GM21825 (cell line): ENCODE results near the gene GRAMD2B.
A peak's percentile ranks its signal among the peaks of the same experiment; 100 is the strongest.

Experiments used
- ATAC-seq: cut with Tn5 transposase; IDR thresholded peaks from one replicate; pipeline ENCODE4 v1.9.1; 2021; ENCODE audit warnings: mild to moderate bottlenecking, moderate library complexity; ENCODE audit not compliant: unreplicated experiment

Gene GRAMD2B

DNA sequence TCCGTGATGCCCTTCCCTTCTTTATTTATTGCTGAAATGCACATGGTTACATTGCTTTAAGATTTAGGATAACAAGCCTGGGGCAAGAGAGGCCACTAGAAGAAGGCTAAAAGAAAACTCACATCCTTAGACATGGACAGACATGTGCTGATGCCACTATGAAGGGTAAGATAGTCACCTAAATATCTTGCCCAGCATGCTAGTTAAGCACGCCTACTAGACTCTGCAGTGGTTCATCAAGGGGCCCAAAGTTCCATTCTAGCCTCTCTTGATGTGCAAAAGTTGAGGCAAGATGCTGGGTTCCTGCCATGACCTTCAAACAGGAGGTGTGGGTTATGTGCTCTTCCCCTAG is 49.3 kb downstream of the GRAMD2B start:
- no peak for ATAC-seq

DNA sequence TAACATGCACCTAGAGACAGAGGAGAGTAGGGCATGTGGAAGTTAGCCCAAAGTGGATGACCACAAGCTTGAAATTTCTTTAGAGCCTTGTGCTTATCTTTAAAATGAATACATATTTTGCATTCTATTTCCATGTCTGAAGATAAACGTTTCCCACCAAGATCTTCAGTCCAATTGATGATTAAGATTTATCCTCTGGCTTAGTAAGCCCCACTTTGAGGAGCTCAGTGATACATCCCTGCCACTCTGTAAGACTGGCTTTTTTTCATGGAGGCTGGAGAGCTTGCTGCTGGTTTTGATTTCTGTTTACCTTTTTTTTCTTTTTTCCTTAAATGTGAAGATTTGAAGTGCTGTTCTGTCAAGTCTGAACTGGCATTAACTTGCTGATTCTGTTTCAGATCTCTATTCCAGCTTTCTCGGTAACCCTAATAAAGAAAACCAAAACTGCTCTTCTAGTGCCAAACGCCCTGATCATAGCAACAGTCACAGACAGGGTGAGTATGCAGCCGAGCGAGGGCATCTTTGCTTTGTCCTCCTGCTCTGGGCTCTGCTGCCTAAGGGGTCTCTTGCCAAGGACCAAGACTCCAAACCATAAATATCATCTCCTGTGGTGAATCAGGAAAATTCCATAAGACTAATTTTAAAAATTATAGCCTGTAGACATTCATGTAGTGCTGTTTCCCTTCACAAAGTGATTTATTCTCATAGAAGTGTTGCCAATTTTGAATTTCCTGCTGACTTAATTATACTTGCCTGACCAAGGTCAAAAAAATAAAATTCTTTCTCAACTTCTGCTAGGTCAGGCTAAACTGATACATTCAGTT is 54.3 kb downstream of the GRAMD2B start:
- no peak for ATAC-seq

DNA sequence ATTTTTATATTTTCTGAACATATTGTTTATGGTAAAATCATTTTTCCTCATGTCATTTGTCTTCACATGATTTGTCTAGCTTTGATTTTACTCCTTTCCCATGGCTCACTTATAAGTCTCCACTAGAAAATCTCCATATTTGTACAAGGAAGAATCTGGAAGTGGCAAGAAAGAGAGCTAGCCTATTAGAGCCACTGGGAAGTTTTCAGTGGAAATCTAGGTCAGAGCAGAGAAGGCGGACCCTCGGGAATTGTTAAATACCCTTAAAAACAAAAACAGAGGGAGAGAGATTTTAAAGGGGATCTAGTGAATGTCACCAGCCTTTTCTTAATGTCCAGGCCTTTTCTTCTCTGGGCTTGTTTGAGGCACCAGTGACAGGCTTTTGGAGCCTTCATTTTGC is 56.6 kb downstream of the GRAMD2B start:
- no peak for ATAC-seq

DNA sequence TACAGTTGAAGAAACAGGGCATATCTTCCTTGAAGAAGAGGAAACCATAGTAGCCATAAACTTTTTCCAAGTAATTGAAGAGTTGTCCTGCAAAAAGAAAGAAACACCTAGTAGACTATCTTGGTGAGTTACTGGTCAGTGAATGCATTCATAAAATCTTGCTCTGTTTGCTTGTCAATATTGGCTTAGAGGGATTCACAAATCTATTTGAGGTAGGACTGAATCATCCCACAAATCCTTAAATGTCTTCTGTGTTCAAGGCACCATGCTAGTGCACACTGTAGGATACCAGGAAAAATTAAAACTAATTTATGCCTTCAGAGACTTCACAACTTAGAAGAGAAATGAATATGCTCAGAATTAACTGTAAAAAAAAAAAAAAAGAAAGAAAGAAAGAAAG is 57.6 kb downstream of the GRAMD2B start:
- no peak for ATAC-seq

DNA sequence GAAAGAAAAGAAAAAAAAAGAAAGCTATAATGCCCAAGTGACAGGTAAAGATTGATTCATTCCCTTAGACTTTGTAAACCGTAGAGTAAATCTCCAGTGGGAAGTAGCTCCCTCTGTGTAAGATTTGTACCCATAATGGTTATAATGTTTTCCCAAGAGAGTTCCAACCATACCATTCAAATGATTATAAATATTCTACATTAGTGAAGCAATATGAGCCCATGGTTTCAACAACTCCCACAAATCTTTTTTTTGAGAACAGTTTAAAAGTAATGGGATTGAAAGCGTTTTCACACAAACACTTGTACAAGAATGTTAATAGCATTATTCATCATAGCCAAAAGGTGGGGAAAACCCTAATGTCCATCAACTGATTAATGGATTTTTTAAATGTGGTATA is 58.0 kb downstream of the GRAMD2B start:
- ATAC-seq: no peak

DNA sequence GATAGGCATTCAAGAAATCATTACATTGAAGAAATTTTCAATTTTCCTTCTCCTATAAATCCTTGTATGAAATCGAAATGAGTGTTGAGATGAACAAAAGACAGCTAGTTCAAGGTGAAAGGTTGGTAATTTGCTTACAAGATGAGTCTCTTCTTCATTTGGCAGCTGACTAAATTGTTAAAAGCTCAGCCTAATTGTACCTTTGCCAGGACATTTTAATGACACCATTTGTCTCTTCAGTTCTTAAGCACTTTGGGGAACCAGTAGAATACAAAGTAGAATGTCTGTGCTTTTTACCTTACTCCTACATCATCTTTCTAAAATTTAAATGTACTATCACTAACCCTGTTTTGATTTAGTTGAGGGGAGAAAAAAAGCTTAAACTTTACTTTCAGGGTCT is 59.4 kb downstream of the GRAMD2B start:
- ATAC-seq: no peak

DNA sequence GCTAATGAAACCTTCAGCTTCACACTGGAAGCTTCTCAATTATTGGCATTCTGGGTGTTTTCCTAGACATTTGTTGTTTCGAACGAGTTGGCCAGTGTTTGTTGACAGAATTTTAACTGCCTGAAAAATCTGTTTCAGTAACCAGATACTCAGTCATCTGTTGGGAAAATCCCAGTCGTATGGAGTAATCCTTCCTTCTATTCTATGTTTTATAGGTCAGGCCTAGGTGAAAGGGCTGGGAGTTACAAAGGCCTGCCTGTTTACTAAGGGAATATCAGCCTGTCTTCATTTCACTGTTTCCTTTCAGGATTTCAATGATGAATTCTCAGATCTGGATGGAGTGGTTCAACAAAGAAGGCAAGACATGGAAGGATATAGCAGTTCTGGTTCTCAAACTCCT is 59.9 kb downstream of the GRAMD2B start:
- ATAC-seq: no peak

DNA sequence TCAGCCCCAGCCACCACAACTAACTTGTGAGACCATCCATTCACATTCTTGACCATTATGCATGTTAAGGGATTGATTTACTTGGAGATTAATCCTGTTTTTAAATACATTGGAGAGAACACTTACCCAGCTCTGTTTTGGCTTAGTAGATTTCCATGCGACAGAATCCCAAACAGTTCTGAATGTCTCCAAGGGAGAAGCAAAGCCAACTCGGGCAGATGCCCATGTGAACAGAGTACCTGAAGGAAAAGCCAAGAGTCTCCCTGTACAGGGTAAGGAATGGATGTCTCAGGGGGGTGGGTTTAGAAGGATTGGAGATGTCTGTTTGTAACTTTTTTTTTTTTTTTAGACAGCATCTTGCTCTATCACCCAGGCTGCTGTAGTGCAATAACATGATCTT is 61.0 kb downstream of the GRAMD2B start:
- ATAC-seq: no peak

DNA sequence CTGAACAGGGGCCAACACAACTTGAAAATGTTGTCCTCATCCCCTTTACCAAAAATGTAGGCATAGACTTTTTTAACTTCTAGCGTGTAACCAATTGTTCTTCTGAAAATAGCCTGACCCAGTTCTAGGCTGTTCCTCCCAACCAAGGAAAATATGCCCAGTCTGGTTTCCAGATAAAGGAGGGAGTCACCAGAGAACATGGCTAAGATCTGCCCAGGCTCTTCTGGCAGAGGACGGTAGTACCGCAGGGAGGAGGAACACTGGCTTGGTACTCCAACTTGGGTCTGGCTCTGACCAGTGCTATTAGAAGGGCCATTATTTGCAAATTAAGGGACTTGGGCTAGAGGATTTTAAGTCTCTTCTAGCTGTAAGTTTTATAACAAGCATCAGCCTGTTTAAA is 63.1 kb downstream of the GRAMD2B start:
- ATAC-seq: no peak

DNA sequence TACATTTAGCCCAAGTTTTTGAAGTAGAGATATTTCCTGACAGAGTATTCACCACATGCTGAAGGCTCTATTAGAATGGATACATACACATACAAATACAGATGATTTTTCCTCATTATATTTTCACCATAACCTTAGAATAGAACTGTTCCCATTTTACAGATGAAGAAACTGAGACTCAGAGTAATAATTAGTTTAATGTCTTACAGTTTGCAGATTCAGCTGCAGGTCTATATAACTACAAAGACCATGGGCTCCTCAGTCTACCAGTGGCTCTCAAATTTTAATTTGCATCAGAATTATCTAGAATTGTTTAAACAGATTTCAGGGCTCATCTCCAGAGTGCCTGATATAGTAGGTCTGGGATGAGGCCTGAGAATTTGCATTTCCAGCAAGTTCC is 64.4 kb downstream of the GRAMD2B start:
- ATAC-seq: no peak

DNA sequence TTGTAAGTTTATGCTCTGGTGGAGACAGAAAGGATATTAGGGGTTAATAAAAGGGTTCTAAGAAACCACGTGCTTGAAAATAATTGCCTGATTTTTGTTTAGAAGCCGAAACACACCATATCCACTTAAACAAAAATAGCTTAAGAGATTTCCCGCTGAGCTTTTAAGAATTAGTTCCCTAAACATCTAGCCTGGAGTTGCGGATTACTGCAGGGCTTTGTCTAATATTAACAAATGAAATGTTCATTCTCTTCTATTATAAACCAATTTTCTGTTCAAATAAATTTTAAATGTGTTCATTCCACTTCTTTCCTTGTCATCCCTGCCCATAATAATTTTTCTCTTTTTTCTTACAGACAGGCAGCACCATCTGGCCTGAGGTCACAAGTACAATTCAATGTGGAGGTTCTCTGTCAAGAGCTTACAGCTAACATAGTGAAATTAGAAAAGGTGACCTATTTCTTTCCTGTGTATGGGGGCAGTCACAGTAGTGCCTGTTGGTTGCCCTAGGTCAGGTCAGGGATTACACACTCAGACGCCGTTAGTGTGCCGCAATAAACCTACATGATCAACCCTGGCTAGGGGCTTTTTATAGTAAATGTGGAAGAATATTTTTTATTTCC is 65.3 kb downstream of the GRAMD2B start:
- no peak for ATAC-seq

DNA sequence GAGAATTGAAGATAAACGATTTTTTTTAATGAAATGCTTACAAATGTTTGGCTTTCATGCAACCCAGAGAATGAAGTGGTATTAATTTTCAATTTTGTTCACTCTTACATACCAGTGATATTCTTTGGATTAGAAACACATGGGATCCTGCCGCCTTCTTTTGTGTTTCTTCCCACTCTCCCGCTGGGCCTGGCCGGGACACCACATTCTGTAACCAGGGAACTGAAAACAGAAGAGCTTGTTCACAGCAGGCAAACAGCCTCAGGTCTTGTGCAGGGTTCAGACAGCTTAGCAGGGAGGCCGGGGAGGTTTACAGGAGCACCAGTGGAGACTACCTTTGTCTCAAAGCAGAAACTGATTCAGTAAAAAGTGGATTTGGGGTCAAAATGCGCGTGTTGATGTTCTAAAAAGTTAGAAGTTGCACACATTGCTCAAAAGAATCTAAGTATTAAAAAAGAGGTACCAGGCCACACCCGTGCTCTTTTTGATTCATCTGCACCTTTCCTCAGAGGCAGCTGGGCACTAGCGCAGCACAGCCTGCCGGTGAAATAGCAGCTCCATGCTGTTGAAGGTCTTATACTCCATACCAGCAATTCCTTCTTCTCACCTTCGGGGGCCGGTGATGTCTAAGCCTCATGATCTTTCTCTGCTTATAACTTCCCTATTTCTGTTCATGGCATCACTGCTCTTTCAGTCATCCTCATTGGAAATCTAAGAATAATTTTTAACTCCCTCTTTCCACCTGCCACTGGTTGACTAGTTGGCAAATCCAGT is 67.1 kb downstream of the GRAMD2B start:
- no peak for ATAC-seq

DNA sequence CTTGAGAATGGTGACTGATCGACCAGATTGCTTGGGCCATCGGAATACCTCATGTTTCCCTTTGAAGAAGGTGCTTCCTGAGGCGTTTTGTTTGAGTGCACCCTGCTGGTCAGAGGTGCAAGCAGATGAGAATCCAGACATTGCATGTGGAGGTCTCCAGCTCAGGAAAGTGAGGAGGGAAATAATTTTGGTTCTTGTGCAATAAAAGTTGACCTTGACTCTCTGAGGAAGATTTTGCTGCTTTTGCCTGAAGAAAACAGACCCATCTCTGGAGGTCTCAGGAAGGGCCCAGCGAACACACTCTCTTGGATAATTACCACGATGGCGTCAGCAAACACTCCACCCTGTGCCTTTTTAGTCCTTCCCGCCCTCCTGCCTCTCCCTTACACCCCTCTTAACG is 69.7 kb downstream of the GRAMD2B start:
- ATAC-seq: no peak

DNA sequence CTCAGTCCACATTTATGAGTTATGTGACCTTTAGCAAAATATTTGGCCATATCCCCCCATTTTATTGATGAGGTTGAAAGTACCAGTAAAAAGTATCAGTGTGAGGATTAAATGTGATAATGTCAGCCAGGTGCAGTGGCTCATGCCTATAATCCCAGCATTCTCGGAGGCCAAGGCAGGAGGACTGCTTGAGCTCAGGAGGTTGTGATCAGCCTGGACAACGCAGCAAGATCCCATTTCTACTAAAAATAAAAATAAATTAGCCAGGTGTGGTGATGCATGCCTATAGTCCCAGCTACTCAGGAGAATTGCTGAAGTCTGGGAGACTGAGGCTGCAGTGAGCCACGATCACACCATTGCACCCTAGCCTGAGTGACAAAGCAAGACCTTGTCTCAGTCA is 71.2 kb downstream of the GRAMD2B start:
- ATAC-seq: no peak

DNA sequence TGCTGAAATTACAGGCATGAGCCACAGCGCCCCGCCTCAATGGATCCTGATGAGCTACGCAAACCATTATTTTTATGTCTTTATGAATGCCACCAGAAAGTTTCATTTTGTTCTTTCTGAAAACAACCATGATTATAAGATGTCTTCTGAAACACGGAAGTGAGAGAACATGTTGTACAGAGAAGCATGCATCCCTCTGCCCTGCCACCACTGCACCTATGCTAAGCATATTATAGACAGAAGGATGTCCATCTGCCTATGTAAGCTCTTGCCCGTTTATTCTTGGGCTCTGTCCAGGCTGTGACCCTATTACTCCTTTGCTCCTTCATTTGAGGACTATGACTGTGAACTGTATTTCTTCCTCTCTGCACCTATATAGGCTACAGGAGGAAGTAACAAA is 74.3 kb downstream of the GRAMD2B start:
- ATAC-seq: no peak

DNA sequence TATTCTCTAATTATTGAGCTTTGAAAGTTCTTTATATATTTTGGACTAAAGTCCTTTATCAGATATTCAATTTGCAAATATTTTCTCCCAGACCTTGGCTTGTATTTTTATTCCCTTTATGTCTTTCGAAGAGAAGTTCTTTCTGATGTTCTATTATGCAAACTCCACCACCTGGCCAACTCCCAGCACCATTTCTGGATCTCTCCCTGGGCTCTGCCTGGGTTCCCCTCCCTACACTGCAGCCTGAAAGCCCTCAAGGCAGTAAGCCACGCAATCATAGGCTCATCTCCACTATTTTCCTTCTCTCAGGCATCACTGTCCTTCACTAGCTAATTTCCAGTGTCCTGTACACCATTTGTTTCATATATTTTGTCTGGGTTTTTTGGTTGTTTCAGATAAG is 76.1 kb downstream of the GRAMD2B start:
- no peak for ATAC-seq

DNA sequence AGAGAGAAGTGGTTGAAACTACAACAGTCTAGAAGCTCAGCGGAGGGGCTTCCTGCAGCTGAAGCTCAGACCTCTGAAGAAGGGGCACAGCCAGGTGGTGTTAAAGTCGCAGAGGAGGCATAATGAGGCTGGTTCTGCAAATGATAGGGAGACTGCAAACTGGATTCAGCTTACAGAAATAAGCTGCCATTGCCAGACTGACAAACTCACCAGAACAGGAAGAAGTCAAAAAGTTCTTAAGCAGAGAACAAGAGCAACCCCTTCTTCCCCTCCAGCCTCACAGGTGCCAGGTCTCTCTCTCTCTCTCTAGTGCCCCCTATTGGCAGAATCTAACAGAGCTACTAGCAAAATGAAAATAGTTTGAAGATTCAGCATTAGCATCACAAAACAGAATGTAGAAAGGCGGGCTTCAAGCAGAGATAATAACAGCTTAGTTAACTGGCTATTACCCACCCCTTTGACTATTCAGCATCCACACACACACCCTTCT is 76.7 kb downstream of the GRAMD2B start:
- ATAC-seq: peak; percentile 58

DNA sequence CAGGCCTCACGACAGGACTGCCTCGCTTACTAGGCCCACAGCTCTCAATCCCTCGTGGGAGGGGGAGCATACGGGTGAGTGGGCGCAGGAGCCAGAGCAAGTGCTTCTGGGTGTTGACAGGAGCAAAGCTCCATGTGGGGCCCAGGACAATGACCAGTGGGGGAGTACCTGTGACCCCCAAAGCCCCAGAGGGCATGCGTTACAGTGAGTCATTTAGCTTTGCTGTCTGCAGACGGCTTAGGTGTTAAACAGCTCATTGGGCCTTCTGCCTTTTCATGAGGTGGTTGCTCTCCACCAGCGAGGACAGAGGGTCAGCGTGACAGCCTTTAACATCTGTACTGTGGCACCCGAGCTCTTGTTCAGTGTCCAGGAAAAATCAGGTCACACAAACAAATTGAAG is 78.2 kb downstream of the GRAMD2B start:
- no peak for ATAC-seq

DNA sequence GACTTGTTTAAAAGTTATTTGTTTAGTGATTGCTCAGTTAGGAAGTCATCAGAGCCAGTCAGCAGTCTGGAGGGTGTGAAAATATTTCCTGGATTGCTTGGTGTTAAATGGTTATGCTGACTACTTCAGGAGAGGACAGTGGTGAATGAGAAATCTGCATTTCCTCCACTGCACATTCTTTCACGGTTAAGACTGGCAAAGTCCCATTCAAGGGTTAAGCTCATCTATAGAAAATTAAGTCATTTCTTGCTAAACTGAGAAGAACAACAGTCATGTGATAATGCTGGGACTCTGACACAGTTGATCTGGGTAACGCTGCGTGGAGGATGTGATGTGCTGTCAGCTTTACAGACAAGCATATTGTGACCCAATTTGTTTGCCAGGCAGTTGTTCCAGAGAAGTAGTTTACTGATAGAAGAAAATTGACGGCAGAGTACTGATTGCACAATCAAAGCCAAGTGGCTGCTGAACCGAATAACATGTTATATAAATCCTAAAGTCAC is 80.4 kb downstream of the GRAMD2B start:
- no peak for ATAC-seq

DNA sequence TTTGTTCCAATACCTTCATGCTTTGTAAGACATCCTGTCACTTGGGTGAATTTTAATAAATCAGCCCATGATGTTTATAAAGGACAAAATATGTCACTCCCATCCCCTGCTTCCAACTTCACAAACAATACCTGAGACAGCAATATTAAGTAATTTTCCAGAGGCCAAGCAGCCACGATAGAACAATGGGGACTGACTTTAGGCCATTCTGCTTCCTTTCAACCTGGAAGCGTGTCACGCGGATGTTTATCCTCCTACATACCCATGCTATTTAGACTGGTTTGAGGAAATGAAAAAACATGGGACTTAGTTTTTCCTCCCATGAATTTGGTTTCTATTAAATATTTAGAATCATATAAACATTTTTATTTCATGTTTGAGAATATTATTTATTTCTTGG is 82.9 kb downstream of the GRAMD2B start:
- no peak for ATAC-seq

DNA sequence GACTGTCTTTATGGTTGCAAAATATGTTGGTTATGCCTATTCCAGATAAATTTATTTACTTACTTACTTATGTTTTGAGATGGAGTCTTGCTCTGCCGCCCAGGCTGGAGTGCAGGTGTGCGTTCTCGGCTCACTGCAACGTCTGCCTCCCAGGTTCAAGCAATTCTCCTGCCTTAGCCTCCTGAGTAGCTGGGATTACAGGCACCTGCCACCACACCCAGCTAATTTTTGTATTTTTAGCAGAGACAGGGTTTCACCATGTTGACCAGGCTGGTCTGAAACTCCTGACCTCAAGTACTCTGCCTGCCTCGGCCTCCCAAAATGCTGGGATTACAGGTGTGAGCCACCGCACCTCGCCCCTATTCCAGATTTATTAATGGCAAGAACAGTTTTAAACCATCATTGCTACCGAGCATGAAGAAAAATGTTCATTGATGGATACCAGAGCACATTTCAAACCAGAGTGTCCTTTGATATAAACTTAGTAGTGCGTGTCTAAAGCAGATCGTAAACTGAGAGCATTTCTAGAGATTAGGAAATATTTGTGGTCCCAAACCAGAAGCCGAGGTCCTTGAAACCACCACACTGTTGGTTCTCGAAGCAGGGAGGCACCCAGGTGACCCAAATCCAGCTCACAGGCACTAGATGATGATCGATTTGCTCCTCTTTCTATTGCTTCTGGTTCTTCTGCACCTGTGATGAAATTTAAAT is 85.2 kb downstream of the GRAMD2B start:
- ATAC-seq: no peak
